Stimulated activated CD8-positive, alpha-beta memory T cell treated with anti-CD3 and anti-CD28 coated beads, Interleukin-12 subunit alpha, Interleukin-12 subunit beta, amount 100 ng/mL, for 24 hours (primary cell): ENCODE results near the gene FASN.

Experiments used
- DNase-seq: peaks from one replicate; pipeline ENCODE4 v3.0.0-alpha.2; 2020; ENCODE audit errors: extremely low read depth

FASN gene

GRCh38 chr17:82076785-82077591 lies 21.0 kb downstream of the FASN start:
- DNase-seq, result no peak

GRCh38 chr17:82076018-82076784 lies 21.8 kb downstream of the FASN start:
- no peak for DNase-seq

GRCh38 chr17:82073446-82073845 lies 24.6 kb downstream of the FASN start:
- DNase-seq, result no peak

GRCh38 chr17:82072827-82073226 lies 25.2 kb downstream of the FASN start:
- DNase-seq, result no peak

GRCh38 chr17:82070611-82071010 lies 27.4 kb downstream of the FASN start:
- DNase-seq, result no peak

GRCh38 chr17:82065638-82066303 lies 32.3 kb downstream of the FASN start, which contains the start of gene DUS1L:
Gene DUS1L (minus strand): TSS chr17:82065804. CDS start chr17:82065059, 745 bp downstream.
- peak; percentile 45 for DNase-seq

GRCh38 chr17:82065193-82065637 lies 32.8 kb downstream of the FASN start:
- no peak for DNase-seq

GRCh38 chr17:82064433-82065192 lies 33.4 kb downstream of the FASN start:
- no peak for DNase-seq

- DNase-seq, result no peak
These were observed 34.3 kb downstream of the FASN start for GRCh38 chr17:82063424-82064415.

- no peak for DNase-seq
These were observed 35.1 kb downstream of the FASN start for GRCh38 chr17:82062984-82063368.

- no peak for DNase-seq
These were observed 35.7 kb downstream of the FASN start for GRCh38 chr17:82062076-82062983.

GRCh38 chr17:82061047-82061925 lies 36.8 kb downstream of the FASN start:
- no peak for DNase-seq

GRCh38 chr17:82060614-82061013 lies 37.4 kb downstream of the FASN start:
- no peak for DNase-seq

GRCh38 chr17:82060001-82060380 lies 38.0 kb downstream of the FASN start:
- no peak for DNase-seq

GRCh38 chr17:82059272-82060000 lies 38.6 kb downstream of the FASN start:
- DNase-seq, result no peak

- DNase-seq, result no peak
These were observed 39.2 kb downstream of the FASN start for GRCh38 chr17:82058855-82059249.

GRCh38 chr17:82058230-82058854 lies 39.7 kb downstream of the FASN start:
- DNase-seq, result no peak
